GM10266 (cell line): Measurements from ENCODE around the gene COX19.
"Not testable (repeated sequence)": the region's sequence is repeated elsewhere in the genome, so short reads cannot be mapped to it uniquely, and the experiment has no call there.

Experiments used
- DNase-seq: peaks from one replicate; pipeline ENCODE4 v3.0.0; 2012; ENCODE audit errors: extremely low spot score
- CTCF ChIP-seq: IDR thresholded peaks from 2 replicates; pipeline ENCODE4 v1.5.1; 2012; ENCODE audit warnings: mild to moderate bottlenecking, low read depth; ENCODE audit not compliant: control insufficient read depth, insufficient read depth; ENCODE audit errors: missing control alignments

Gene COX19

GRCh38 chr7:960269-960871 is 15.0 kb downstream of the COX19 start:
- DNase-seq: no peak
- TF ChIP-seq CTCF: no peak

GRCh38 chr7:959740-960139 is 15.6 kb downstream of the COX19 start:
- not testable (repeated sequence) for DNase-seq

GRCh38 chr7:959271-959670 is 16.1 kb downstream of the COX19 start:
- DNase-seq: no peak
- TF ChIP-seq CTCF: no peak

- no peak for TF ChIP-seq CTCF
- no peak for DNase-seq
Observed at GRCh38 chr7:958221-959200, 16.8 kb downstream of the COX19 start.

- no peak for DNase-seq
- no peak for TF ChIP-seq CTCF
Observed at GRCh38 chr7:957418-958220, 17.7 kb downstream of the COX19 start.

GRCh38 chr7:956031-956430 is 19.3 kb downstream of the COX19 start:
- DNase-seq: no peak

More at GRCh38 chr7:956031-956430, 19.3 kb downstream of the COX19 start:
- TF ChIP-seq CTCF: no peak
